ENCODE measurements around the gene BRPF1. TPM values are rescaled to one million over a fixed set of nuclear protein-coding genes. Genes with fewer than 3 reads are reported as not detected.
A peak's percentile ranks its signal among the peaks of the same experiment; 100 is the strongest.

BRPF1 gene
- total RNA-seq, 1 experiment from 2014 or later = 18.5 TPM

- no peak overlapping the region for H3K27ac ChIP-seq
- H3K36me3 ChIP-seq = peaks cover 37% of the 10 kb centered on the region
- H3K9me3 ChIP-seq (replicated peaks) = 0 out of 2 replicates have a peak, but pooled peaks cover 3% of the 10 kb centered on the region
- peak overlapping the region; percentile 95 for H3K4me3 ChIP-seq
- peaks cover 14% of the 10 kb centered on the region for H3K4me1 ChIP-seq (replicated peaks)
- no peaks in the 10 kb centered on the region for H3K27me3 ChIP-seq (replicated peaks)
- DNase-seq (ENCODE audit: low read depth in 1 of 2, low spot score in 2 of 2) = peak in 1 of 2 experiments; percentile 79
These were observed 804 bp upstream of the BRPF1 start for GRCh38 chr3:9730657-9731205.

- H3K27ac ChIP-seq = peak overlapping the region; percentile 100
- no peak for DNase-seq (ENCODE audit: low read depth in 1 of 2, low spot score in 2 of 2)
These were observed 675 bp downstream of the BRPF1 start for GRCh38 chr3:9732080-9732739.

GRCh38 chr3:9732740-9733115, 1.2 kb downstream of the BRPF1 start:
- H3K9me3 ChIP-seq (replicated peaks) = 0 out of 2 replicates have a peak, but pooled peaks cover 3% of the 10 kb centered on the region
- H3K36me3 ChIP-seq = peaks cover 56% of the 10 kb centered on the region
- H3K27ac ChIP-seq = no peak overlapping the region
- H3K27me3 ChIP-seq (replicated peaks) = no peaks in the 10 kb centered on the region
- peaks cover 14% of the 10 kb centered on the region for H3K4me1 ChIP-seq (replicated peaks)
- DNase-seq (ENCODE audit: low read depth in 1 of 2, low spot score in 2 of 2) = no peak
- H3K4me3 ChIP-seq = peak overlapping the region; percentile 95

More at GRCh38 chr3:9732080-9732739, 675 bp downstream of the BRPF1 start:
- Histone ChIP-seq H3K36me3 (peaks cover 52% of the 10 kb centered on the region), H3K27me3 (replicated peaks) (no peaks in the 10 kb centered on the region), H3K4me1 (replicated peaks) (peaks cover 14% of the 10 kb centered on the region), H3K4me3 (peak overlapping the region; percentile 95), H3K9me3 (replicated peaks) (0 out of 2 replicates have a peak, but pooled peaks cover 3% of the 10 kb centered on the region)

- Histone ChIP-seq H3K4me1 (replicated peaks) (peaks cover 7% of the 10 kb centered on the region), H3K9me3 (replicated peaks) (no peaks in the 10 kb centered on the region), H3K27ac (no peak overlapping the region), H3K4me3 (no peak overlapping the region), H3K36me3 (peaks cover 93% of the 10 kb centered on the region), H3K27me3 (replicated peaks) (no peaks in the 10 kb centered on the region)
- DNase-seq (ENCODE audit: low read depth in 1 of 2, low spot score in 2 of 2) = no peak
These were observed 5.3 kb downstream of the BRPF1 start for GRCh38 chr3:9736831-9737230.

GRCh38 chr3:9739181-9739580, 7.6 kb downstream of the BRPF1 start:
- DNase-seq (ENCODE audit: low read depth in 1 of 2, low spot score in 2 of 2) = no peak
- no peaks in the 10 kb centered on the region for H3K4me1 ChIP-seq (replicated peaks)
- H3K4me3 ChIP-seq = no peak overlapping the region
- peaks cover 97% of the 10 kb centered on the region for H3K36me3 ChIP-seq
- H3K9me3 ChIP-seq (replicated peaks) = no peaks in the 10 kb centered on the region
- H3K27ac ChIP-seq = no peak overlapping the region
- H3K27me3 ChIP-seq (replicated peaks) = no peaks in the 10 kb centered on the region

- Histone ChIP-seq H3K27me3 (replicated peaks) (no peaks in the 10 kb centered on the region), H3K9me3 (replicated peaks) (no peaks in the 10 kb centered on the region), H3K27ac (no peak overlapping the region), H3K4me1 (replicated peaks) (no peaks in the 10 kb centered on the region; the same call in 1 of the 2 replicates), H3K36me3 (peaks cover 100% of the 10 kb centered on the region), H3K4me3 (no peak overlapping the region)
- no peak for DNase-seq (ENCODE audit: low read depth in 1 of 2, low spot score in 2 of 2)
These were observed 11.0 kb downstream of the BRPF1 start for GRCh38 chr3:9742560-9742959.

GRCh38 chr3:9743548-9743947, 12.0 kb downstream of the BRPF1 start:
- H3K36me3 ChIP-seq = peaks cover 99% of the 10 kb centered on the region

GRCh38 chr3:9744162-9744561, 12.6 kb downstream of the BRPF1 start:
- Histone ChIP-seq H3K4me1 (replicated peaks) (peaks cover 6% of the 10 kb centered on the region), H3K9me3 (replicated peaks) (no peaks in the 10 kb centered on the region), H3K36me3 (peaks cover 99% of the 10 kb centered on the region), H3K27ac (no peak overlapping the region), H3K4me3 (no peak overlapping the region), H3K27me3 (replicated peaks) (no peaks in the 10 kb centered on the region)
- DNase-seq (ENCODE audit: low read depth in 1 of 2, low spot score in 2 of 2) = no peak

More at GRCh38 chr3:9743548-9743947, 12.0 kb downstream of the BRPF1 start:
- H3K4me3 ChIP-seq = no peak overlapping the region
- no peak for DNase-seq (ENCODE audit: low read depth in 1 of 2, low spot score in 2 of 2)
- no peak overlapping the region for H3K27ac ChIP-seq
- H3K4me1 ChIP-seq (replicated peaks) = no peaks in the 10 kb centered on the region; the same call in none of the 2 replicates
- no peaks in the 10 kb centered on the region for H3K9me3 ChIP-seq (replicated peaks)
- no peaks in the 10 kb centered on the region for H3K27me3 ChIP-seq (replicated peaks)

GRCh38 chr3:9745521-9745920, 14.0 kb downstream of the BRPF1 start:
- H3K27me3 ChIP-seq (replicated peaks) = no peaks in the 10 kb centered on the region
- H3K4me1 ChIP-seq (replicated peaks) = peaks cover 12% of the 10 kb centered on the region
- peaks cover 88% of the 10 kb centered on the region for H3K36me3 ChIP-seq
- H3K27ac ChIP-seq = no peak overlapping the region
- no peak overlapping the region for H3K4me3 ChIP-seq
- DNase-seq (ENCODE audit: low read depth in 1 of 2, low spot score in 2 of 2) = no peak
- H3K9me3 ChIP-seq (replicated peaks) = no peaks in the 10 kb centered on the region

GRCh38 chr3:9746330-9746729, 14.8 kb downstream of the BRPF1 start:
- Histone ChIP-seq H3K9me3 (replicated peaks) (no peaks in the 10 kb centered on the region), H3K4me3 (no peak overlapping the region), H3K27me3 (replicated peaks) (no peaks in the 10 kb centered on the region), H3K4me1 (replicated peaks) (peaks cover 17% of the 10 kb centered on the region), H3K27ac (no peak overlapping the region), H3K36me3 (peaks cover 86% of the 10 kb centered on the region)
- no peak for DNase-seq (ENCODE audit: low read depth in 1 of 2, low spot score in 2 of 2)

- no peak for DNase-seq (ENCODE audit: low read depth in 1 of 2, low spot score in 2 of 2)
- H3K36me3 ChIP-seq = peaks cover 84% of the 10 kb centered on the region
- no peaks in the 10 kb centered on the region for H3K27me3 ChIP-seq (replicated peaks)
- no peaks in the 10 kb centered on the region for H3K9me3 ChIP-seq (replicated peaks)
- no peak overlapping the region for H3K4me3 ChIP-seq
- H3K4me1 ChIP-seq (replicated peaks) = peaks cover 17% of the 10 kb centered on the region
- no peak overlapping the region for H3K27ac ChIP-seq
These were observed 15.7 kb downstream of the BRPF1 start for GRCh38 chr3:9747267-9747666.

GRCh38 chr3:9748031-9748430, 16.5 kb downstream of the BRPF1 start:
- DNase-seq (ENCODE audit: low read depth in 1 of 2, low spot score in 2 of 2) = no peak
- Histone ChIP-seq H3K36me3 (peaks cover 82% of the 10 kb centered on the region), H3K4me3 (no peak overlapping the region), H3K4me1 (replicated peaks) (peaks cover 17% of the 10 kb centered on the region), H3K27me3 (replicated peaks) (no peaks in the 10 kb centered on the region), H3K27ac (no peak overlapping the region), H3K9me3 (replicated peaks) (no peaks in the 10 kb centered on the region)

GRCh38 chr3:9749296-9749644, 17.7 kb downstream of the BRPF1 start:
- no peaks in the 10 kb centered on the region for H3K9me3 ChIP-seq (replicated peaks)
- peak in 1 of 2 experiments; percentile 54 for DNase-seq (ENCODE audit: low read depth in 1 of 2, low spot score in 2 of 2)
- no peaks in the 10 kb centered on the region for H3K27me3 ChIP-seq (replicated peaks)
- H3K4me1 ChIP-seq (replicated peaks) = peaks cover 17% of the 10 kb centered on the region
- peak overlapping the region; percentile 46 for H3K4me3 ChIP-seq
- H3K27ac ChIP-seq = peak overlapping the region; percentile 32
- peaks cover 69% of the 10 kb centered on the region for H3K36me3 ChIP-seq

GRCh38 chr3:9749645-9750555, 18.4 kb downstream of the BRPF1 start, which contains the start of gene OGG1:
Gene OGG1, plus strand, starts transcription at chr3:9749952. Its CDS starts 335 bp downstream, at chr3:9750287.
- no peaks in the 10 kb centered on the region for H3K27me3 ChIP-seq (replicated peaks)
- peaks cover 17% of the 10 kb centered on the region for H3K4me1 ChIP-seq (replicated peaks)
- H3K4me3 ChIP-seq = peak within 1 kb of the TSS; percentile 46
- H3K27ac ChIP-seq = peak within 1 kb of the TSS; percentile 33
- H3K36me3 ChIP-seq = peaks cover 63% of the 10 kb centered on the region
- no peaks in the 10 kb centered on the region for H3K9me3 ChIP-seq (replicated peaks)
- peak; percentile 95 to 98 for DNase-seq (ENCODE audit: low read depth in 1 of 2, low spot score in 2 of 2)

Data from SJSA1 (cell line).